Activated CD4-positive, alpha-beta T cell treated with anti-CD3 and anti-CD28 coated beads, Interleukin-2, Interleukin-6, amounts not matched to agents 100 ng/mL and 50 ng/mL, durations not matched to agents 16 hours and 8 hours (primary cell): ENCODE data around the gene CHMP4A.
"Not testable (repeated sequence)": the region's sequence is repeated elsewhere in the genome, so short reads cannot be mapped to it uniquely, and the experiment has no call there.

Experiments used
- DNase-seq: peaks from one replicate; pipeline ENCODE4 v3.0.0-alpha.2; 2020

Gene CHMP4A

DNA sequence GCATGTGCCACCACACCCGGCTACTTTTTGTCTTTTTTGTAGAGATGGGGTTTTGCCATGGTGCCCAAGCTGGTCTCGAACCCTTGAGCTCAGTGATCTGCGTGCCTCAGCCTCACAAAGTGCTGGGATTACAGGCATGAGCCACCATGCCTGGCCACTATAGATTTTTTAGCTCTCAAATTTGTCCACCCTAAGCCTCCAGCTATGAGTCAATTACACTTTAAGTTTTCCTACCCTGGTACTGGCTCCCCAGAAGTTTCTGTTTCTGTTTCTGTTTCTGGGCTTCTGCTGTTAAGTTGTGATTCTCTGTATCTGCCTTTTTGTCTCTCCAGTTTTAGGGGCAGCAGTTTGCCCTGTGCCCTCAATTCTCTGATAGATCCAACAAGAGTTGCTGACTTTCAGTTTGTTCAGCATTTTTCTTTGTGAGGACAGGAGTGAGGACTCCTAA is 33.5 kb upstream of the CHMP4A start:
- DNase-seq: peak; percentile 82

GRCh38 chr14:24245350-24245749 is 32.1 kb upstream of the CHMP4A start:
- not testable (repeated sequence) for DNase-seq

GRCh38 chr14:24243336-24243836 is 30.1 kb upstream of the CHMP4A start:
- DNase-seq: no peak

- DNase-seq: peak; percentile 95
Observed at GRCh38 chr14:24241829-24242443, 28.6 kb upstream of the CHMP4A start.

DNA sequence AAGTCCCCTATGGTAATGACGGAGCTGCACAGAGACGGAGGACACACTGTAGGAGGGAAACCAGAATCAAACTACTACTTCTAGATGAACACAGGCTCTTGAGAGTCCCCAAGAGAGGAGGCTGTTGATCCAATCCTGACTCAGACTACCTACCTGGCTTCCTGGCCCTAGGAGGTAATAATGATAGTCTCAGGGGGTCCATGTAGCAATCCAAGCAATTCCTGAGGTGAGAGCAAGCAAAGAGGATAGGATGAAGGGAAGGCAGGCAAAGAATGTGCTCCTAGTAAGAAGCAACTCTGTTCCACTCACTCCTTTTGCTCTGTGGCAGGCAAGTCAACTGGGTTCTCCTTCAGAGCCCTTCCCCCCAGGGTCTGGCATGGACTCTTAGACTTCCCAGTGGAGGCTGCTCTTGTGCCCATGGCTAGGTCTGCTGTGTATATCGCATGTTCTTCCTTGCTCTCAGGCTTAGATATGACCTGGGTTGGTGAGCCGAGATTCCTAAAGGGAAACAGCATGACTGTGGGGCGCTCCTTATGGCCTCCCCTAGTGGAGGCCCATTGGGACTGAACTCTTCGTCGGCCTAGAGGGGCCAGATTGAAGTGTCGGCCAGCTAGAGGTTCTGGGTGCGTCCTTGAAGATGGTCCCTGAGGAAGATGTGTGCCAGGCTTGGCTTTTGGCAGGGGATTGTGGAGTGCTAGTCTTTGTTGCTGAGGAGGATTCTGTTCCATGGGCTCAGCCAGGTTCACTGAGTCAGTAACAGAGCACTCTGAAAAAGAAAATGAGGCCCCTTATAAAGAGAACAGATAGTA is 27.0 kb upstream of the CHMP4A start:
- no peak for DNase-seq

GRCh38 chr14:24238527-24239037 is 25.3 kb upstream of the CHMP4A start:
- DNase-seq: no peak

- no peak for DNase-seq
Observed at GRCh38 chr14:24238123-24238522, 24.8 kb upstream of the CHMP4A start.

DNA sequence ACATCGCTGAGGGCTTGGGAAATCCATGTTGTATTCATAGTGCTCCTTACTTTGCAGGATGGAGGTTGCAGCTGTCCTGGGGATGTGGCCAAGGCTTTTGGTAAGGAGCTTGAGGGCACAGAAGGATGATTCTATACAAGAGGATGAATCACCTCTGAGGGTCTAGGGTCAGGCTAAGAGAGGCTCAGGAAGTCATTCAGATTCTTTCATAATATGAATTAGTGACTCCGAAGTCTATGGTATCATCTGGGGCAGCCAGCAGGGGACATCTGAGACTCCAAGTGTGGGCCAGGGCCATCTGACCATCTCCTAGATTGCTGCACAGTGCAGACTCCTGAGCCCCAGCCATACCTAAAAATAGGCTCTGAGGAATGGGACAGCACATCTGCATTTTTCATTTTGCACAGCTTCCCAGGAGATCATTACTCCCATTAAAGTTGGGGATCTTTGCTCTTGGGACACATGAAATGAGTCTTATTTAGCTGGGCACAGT is 24.2 kb upstream of the CHMP4A start:
- no peak for DNase-seq

- no peak for DNase-seq
Observed at GRCh38 chr14:24236689-24237462, 23.6 kb upstream of the CHMP4A start.

GRCh38 chr14:24235804-24236688 is 22.8 kb upstream of the CHMP4A start:
- no peak for DNase-seq

DNA sequence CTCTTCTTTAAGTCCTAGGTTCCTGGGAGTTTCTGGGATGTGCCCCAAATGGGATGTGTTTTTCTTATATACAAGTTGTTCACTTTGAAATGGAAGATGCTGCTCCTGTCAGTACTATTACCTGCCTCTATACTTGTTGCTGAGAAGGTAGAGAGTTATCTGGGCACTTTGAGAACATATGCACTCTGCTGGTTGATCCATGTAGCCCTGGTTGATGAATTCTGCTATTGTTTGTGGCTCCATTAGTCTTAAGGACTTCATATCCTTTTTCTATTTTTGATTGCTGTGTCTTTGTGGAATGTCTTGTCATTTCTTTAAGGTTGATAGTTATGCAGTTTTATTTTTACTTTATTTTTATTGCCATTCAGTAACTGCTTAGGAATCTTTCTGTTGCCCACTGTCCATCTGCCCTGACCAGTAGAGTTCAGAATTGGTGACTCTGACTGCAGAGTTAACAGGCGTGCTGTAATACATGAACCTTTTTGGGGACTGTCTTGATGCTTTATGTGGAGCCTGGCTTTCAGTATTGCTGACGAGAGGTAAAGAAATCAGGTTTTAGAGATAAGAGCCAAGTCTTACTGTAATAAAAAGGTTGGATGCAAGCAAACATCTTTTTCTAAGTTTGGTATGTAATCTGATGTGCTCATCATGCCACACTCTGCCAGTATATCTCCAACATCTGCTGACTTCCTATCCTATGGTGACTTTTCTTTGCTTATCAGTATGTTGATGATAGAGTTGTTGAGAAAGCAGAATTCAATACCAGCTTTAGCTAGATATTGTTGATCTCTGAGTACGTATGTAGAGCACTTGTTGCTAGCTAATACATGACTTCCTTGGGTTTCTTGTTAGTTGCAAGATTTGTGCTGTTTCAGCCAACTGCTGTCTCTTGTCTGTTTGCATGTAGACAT is 21.1 kb upstream of the CHMP4A start:
- DNase-seq: no peak

DNA sequence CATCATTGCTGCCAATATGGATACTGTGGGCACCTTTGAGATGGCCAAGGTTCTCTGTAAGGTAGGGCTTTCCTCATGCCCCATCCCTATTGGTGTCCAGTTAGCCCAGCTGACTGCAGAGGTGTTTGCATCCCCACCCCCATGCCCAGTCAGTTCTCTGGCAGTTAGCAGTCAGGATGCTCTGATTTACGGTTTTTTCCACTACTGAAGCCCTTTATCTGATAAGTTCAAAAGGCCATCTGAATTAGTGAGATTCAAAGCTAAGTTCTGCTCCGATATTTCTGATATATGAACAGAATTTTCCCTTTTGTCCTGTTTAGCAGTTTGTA is 20.2 kb upstream of the CHMP4A start:
- peak; percentile 29 for DNase-seq

- DNase-seq: peak; percentile 20
Observed at GRCh38 chr14:24232645-24233537, 19.6 kb upstream of the CHMP4A start, which contains the start of gene GMPR2. Gene GMPR2, plus strand, starts transcription at chr14:24232929. Its CDS starts 325 bp downstream, at chr14:24233254.

- peak; percentile 95 for DNase-seq
Observed at GRCh38 chr14:24232121-24232644, 18.9 kb upstream of the CHMP4A start, which contains the start of gene NEDD8. Gene NEDD8, minus strand, starts transcription at chr14:24232367. Its CDS starts 100 bp downstream, at chr14:24232267.

GRCh38 chr14:24231263-24232120 is 18.2 kb upstream of the CHMP4A start:
- DNase-seq: peak; percentile 43

GRCh38 chr14:24228902-24229301 is 15.6 kb upstream of the CHMP4A start:
- DNase-seq: no peak

- DNase-seq: no peak
Observed at GRCh38 chr14:24226473-24226872, 13.2 kb upstream of the CHMP4A start.

GRCh38 chr14:24224618-24225071 is 11.4 kb upstream of the CHMP4A start:
- DNase-seq: no peak
